Right ventricle myocardium superior (tissue), 1 donor: ENCODE measurements around the gene MKI67. TPM values are rescaled to one million over a fixed set of nuclear protein-coding genes. Genes with fewer than 3 reads are reported as not detected.
"Not testable (repeated sequence)": the region's sequence is repeated elsewhere in the genome, so short reads cannot be mapped to it uniquely, and the experiment has no call there.

Experiments used
- ATAC-seq: fragments of 200-7000 bp; cut with Tn5 transposase; one replicate; pipeline ENCODE4 v1.9.1; 2020; ENCODE audit warnings: mild to moderate bottlenecking; ENCODE audit not compliant: poor library complexity
- DNase-seq: peaks from one replicate; pipeline ENCODE4 v3.0.0-alpha.2; 2020
- intact Hi-C: fragments of 100-400 bp; cut with DNase I; formaldehyde crosslinking; loops from one replicate; pipeline ENCODE4 v1.11.2; 2022
- long read RNA-seq: library from polyadenylated mRNA; unstranded; transcript quantifications from one replicate; pipeline ENCODE4 v2.0.0, GENCODE V29; 2021
- total RNA-seq: library from RNA; stranded (reverse); fragmentation: NEBNext Ultra II Directional; extraction: Animal tissue kit (Norgen Biotek cat#: 25700); gene quantifications from one replicate; pipeline ENCODE4 v1.2.1, GENCODE V29; 2021
- donor health status: DM: no; HTN: yes; CAD: no; lungs with severe emphysema.

MKI67 gene
- total RNA-seq: 2.4 TPM
- long read RNA-seq: 0 reads

GRCh38 chr10:128125944-128126764, at the start of gene MKI67:
TSS of gene MKI67 (minus strand) at chr10:128126423. CDS start at chr10:128125667, 756 bp downstream.
- ATAC-seq (peak; percentile 98), DNase-seq (peak; percentile 89)
- intact Hi-C loops: no loop called here

GRCh38 chr10:128174581-128175559, 48.6 kb upstream of the MKI67 start:
- ATAC-seq: no peak
- intact Hi-C loops: no loop called here
- no peak for DNase-seq

GRCh38 chr10:128173386-128173785, 47.2 kb upstream of the MKI67 start:
- intact Hi-C loops: no loop called here
- DNase-seq (no peak), ATAC-seq (no peak)

GRCh38 chr10:128172756-128173155, 46.5 kb upstream of the MKI67 start:
- no peak for ATAC-seq
- DNase-seq: no peak
- intact Hi-C loops: no loop called here

- intact Hi-C loops: no loop called here
- ATAC-seq (no peak), DNase-seq (no peak)
Observed at GRCh38 chr10:128169811-128170379, 43.7 kb upstream of the MKI67 start.

- intact Hi-C loops: no loop called here
- no peak for ATAC-seq
- DNase-seq: no peak
Observed at GRCh38 chr10:128167926-128168520, 41.8 kb upstream of the MKI67 start.

- intact Hi-C loops, ATAC-seq, DNase-seq: not testable (repeated sequence)
Observed at GRCh38 chr10:128167123-128167522, 40.9 kb upstream of the MKI67 start.

- ATAC-seq (no peak), DNase-seq (no peak)
- intact Hi-C loops: no loop called here
Observed at GRCh38 chr10:128166151-128166550, 39.9 kb upstream of the MKI67 start.

GRCh38 chr10:128165536-128165935, 39.3 kb upstream of the MKI67 start:
- ATAC-seq (no peak), DNase-seq (no peak)
- intact Hi-C loops: no loop called here

GRCh38 chr10:128163701-128164100, 37.5 kb upstream of the MKI67 start:
- ATAC-seq (no peak), DNase-seq (no peak)
- intact Hi-C loops: no loop called here

- intact Hi-C loops: no loop called here
- DNase-seq (no peak), ATAC-seq (no peak)
Observed at GRCh38 chr10:128161031-128161430, 34.8 kb upstream of the MKI67 start.

GRCh38 chr10:128160297-128160711, 34.1 kb upstream of the MKI67 start:
- no peak for DNase-seq
- ATAC-seq: no peak
- intact Hi-C loops: no loop called here

- no peak for ATAC-seq
- no peak for DNase-seq
- intact Hi-C loops: no loop called here
Observed at GRCh38 chr10:128158021-128158795, 32.0 kb upstream of the MKI67 start.

- DNase-seq: no peak
- intact Hi-C loops: no loop called here
- ATAC-seq: no peak
Observed at GRCh38 chr10:128156999-128157755, 31.0 kb upstream of the MKI67 start.

GRCh38 chr10:128152741-128153580, 26.7 kb upstream of the MKI67 start:
- ATAC-seq (no peak), DNase-seq (no peak)
- intact Hi-C loops: no loop called here

GRCh38 chr10:128151031-128151430, 24.8 kb upstream of the MKI67 start:
- DNase-seq (no peak), ATAC-seq (no peak)
- intact Hi-C loops: no loop called here

- DNase-seq (no peak), ATAC-seq (no peak)
- intact Hi-C loops: no loop called here
Observed at GRCh38 chr10:128150561-128150960, 24.3 kb upstream of the MKI67 start.
